ENCODE measurements around the gene NCAPH2.

Gene NCAPH2

DNA sequence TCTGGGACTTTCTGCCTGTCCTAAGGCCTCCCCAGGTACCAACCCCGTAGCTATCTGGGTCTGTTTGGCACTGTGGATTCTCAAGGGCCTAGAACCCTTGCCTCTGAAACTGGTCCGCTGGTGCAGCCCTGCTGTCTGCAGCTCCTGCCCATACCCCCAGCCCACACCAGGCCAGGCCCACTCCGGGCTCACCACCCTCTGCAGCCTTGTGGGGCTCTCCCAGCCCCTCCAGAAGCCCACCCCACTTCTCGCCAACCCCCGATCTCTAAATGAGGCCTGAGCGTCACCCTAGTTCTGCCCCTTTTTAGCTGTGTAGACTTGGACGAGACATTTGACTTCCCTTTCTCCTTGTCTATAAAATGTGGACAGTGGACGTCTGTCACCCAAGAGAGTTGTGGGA, 42.4 kb downstream of the NCAPH2 start:
- DNase-seq, result no peak

DNA sequence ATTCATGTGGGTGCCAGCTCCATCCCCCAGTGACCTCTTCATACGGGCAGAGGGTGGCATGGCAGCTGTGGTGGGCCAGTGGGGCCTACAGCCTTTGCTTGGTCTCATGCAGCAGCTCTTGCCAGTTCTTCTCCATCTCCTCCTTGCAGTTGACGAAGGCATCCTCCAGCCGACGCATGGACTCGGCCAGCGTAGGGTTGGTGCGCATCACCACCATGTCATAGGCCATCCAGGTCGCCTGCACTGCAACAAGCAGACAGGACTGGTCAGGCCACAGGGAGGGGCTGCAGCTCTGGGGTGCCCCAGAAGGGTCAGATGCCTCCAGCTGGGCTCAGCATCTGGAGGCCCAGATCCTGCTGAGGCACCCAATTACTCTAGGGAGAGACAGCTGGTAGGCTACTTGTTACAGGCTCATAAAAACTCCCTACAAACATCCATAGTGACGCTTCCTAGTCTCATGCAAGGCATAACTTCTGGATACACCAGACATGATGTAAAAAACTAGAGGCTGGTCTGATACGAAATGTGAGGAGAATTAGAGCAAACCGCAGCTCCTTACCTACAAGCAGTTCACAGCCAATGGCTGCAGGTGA, 43.2 kb downstream of the NCAPH2 start:
- no peak for DNase-seq

DNA sequence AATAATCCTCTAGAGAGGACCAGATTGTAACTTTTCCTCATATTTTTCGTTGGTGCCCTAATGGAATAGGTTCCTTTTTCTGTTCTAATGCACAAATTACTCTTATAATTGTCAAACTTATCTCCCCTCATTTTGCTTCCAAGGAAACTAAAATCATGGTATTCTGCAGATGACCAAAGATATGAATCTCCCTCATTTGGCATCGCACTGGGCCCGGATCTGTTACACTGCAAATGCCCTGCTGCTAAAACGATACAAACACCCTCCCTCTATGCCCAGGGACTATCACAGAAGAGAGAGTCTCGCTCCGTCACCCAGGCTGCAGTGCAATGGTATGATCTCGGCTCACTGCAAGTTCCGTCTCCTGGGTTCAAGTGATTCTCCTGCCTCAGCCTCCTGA, 45.3 kb downstream of the NCAPH2 start:
- DNase-seq, result no peak

DNA sequence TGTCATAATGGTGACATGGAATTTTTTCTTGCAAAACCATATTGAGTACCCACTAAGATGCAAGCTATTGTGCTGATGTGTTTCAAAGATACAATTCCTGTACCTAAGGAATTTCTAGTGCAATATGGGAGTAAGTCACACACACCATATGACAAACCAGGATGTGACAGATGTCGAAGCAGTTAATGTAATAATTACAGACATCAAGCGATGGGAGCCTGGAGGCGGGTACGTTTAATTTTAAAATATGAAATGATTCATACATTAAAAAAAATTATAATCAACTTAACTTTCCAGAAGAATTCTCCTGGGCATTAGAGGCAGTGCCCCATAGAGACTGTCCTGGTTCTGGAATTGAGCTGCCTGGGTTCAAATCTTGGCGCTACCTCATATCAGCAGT, 48.7 kb downstream of the NCAPH2 start:
- DNase-seq, result no peak

DNA sequence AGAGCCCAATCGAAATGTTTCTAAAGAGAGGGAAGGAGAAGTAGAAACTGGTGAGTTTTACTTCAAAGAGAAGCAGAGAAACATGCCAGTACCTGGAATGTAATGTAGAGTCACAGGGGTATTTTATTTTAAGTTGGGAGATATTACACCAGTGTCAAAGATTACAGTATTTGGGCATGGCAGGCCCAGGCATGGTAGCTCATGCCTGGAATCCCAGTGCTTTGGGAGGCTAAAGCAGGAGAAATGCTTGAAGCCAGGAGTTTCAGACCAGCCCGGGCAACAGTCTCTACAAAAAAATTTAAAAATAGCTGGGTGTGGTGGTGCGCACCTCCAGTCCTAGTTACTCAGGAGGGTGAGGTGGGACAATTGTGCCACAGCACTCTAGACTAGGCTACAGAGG, 52.0 kb downstream of the NCAPH2 start:
- DNase-seq, result no peak

DNA sequence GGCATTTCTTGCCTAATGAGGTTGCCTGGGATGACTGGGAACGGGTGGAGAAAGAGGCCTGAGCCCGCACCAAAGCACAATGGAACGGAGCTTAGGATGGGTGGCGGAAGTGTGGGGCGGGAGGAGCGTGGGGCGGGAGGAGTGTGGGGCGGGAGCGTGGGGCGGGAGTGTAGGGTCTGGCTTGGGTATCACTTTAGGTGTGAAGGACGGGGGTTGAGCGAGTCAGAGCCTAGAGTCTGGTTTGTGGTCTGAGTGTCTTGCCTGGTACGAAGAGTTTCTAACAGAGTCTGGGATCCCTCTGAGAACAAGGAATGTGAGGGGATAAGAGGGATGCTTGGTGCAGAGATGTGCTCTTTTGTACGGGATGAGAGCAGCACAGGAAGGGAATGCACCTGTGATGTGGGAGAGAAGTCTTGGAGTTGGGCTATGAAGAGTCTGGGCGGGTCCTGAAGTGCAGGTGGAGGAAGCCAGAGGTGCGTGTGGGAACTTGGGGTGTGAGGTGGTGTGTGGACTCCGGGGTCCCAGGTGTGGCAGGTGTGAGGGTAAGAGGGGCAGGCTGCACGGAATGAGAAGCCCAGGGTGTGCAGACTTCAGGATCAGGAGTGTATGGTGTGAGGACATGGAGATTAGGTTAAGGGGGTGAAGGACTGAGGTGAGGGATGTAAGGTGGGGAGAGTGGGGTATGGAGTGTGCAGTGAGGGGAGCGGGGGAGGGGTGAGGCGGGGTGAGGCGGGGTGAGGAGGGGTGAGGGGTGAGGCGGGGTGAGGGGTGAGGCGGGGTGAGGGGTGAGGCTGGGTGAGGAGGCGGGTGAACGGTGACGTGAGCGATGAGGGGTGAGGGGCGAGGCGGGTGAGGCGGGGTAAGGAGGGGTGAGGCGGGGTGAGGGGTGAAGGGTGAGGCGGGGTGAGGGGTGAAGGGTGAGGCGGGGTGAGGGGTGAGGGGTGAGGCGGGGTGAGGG, 53.7 kb downstream of the NCAPH2 start:
- no peak for DNase-seq

DNA sequence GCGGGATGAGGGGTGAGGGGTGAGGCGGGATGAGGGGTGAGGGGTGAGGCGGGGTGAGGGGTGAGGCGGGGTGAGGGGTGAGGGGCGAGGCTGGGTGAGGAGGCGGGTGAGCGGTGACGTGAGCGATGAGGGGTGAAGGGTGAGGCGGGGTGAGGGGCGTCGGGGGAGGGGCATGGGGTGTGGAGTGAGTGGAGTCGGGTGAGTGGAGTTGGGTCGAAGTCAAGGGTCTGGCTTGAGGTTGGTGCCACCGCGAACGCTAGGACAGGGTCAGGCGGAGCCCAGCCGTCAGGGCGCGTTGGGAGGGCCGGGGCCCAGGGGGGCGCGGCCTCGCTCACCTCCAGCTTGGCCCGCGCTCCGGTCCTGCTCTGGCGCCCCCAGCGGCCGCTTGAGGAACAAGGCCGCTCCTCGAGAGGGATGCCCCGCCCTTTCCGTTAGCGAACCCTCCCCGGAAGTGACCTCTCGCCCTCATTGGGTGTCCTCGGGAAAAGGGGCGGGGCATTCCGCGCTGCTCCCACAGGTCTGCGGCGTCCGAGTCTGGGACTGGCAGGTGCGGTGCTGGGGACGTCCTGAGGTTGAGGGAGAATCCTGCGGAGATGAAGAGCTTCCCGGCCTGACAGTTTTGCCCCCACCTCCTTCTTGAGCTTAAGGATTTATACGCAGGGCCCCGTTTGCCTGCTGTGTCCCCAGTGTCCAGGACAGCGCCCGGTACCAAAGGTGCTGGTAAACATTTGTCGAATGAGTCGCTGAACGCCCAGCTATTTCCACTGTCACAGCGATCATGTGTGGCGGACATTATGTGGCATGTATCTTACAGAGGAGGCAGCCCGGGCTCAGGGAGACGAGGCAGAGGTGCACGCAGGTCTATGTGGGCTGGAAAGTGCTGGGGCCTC, 54.7 kb downstream of the NCAPH2 start, which contains the start of gene SYCE3:
SYCE3 (minus strand) TSS at position 397 of the 890 bp plus-strand sequence. CDS start 6,514 bp downstream, outside the sequence.
- DNase-seq, result peak; percentile 99

DNA sequence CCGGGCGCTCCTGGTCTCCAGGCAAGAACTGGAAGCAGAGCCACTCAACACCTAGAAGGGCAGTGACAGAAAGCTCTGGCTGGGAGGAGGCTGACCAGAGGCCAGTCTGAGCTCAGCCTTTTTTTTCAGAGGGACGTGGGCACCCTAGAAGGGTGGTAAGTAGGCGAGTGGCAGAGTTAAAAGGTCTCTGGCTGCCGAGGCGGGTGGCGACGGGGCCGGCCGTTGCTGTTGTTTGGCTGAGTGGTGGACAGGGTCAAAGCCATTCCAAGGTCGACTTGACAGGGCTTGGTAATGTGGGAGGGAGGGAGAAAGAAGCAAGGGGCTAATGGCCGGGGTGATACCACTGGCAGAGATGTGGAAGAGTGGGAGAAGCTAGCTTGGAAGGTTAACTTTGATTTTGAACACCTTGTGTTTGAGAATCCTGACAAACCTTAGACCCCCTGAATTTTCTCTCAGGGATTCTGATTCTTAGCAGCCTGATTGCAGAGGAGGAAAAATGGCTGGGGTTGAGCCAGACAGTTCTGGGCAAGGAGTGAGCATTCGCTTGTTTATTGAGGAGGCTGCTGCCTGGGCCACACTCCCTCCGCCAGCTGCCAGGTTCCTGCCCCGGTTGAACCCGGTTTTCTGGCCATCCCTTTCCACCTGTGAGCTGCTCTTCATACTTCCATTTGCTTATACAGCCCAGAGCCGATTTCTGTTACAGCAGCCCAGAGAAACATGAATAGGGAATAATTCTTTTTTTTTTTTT, 55.6 kb downstream of the NCAPH2 start:
- DNase-seq, result no peak

DNA sequence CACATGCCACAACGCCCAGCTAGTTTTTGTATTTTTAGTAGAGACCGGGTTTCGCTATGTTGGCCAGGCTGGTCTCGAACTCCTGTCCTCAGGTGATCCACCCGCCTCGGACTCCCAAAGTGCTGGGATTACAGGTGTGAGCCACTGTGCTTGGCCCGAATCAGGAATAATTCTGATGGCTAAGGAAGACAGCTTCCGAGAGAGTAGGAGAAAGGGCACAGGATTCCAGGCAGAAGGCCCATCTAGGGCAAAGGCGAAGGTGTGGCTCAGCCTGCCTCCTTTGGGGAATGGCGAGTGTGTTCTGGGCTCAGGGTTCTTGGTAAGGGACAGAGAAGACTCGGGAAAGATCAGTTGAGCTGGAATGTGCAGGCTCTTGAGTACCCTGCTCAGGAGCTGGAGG, 56.3 kb downstream of the NCAPH2 start:
- no peak for DNase-seq

DNA sequence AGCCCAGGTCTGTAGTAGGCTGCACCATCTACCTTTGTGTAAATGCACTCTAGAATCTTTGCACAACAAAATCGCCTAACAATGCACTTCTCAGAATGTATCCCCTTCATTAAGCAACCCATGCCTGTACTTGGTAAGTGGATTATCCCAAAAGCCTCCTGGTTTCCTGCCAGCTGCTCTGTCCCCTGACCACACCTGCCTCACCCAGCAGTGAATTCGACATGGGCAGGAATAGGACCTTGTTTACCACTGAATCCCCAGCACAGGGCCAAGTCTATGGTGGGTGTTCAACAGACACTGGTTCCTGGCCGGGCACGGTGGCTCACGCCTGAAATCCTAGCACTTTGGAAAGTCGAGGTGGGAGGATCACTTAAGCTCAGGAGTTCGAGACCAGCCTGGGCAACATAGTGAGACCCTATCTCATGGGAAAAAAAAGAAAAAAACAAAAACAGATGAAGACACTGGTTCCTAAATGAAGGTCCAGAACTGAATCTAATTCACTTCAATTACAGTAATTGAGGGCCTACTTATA, 59.8 kb downstream of the NCAPH2 start:
- DNase-seq, result no peak

DNA sequence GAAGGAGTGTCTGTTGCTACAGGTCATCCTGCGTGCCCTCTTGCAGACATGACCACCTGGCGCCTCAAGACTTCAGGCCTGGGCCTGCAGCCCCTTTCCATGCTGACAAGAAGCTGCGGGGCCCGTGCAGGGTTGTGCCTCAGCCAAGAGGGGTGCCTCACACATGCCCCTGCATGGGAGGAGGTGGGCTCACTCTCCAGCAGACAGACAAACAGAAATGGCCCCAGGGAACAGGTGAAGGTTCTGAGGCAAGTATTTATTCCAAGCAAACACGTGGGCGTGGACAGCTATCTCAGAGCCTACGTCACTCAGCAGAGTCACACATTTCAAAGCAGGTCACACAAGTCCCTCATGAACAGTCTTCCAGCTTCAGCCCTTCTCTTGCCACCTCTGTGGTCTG, 60.6 kb downstream of the NCAPH2 start:
- no peak for DNase-seq

DNA sequence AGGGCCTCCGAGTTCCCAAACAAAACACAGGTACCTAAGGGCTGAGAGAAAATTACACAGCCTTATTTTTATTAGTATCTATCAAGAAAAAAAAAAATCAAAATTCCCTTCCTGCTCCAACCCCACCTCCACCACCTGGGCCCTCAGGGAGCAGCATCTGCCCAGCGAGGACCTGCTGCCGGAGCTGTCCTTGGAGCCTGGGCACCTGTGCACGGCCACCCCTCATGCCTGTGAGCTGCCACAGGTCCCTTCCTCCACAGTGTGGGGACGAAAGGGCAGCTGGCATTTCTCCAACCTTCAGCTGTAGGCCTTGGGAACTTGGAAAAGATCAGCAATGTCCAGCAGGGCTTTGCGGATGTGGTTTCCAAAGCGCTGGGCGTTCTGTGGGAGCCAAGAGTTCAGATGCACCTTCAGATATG, 61.0 kb downstream of the NCAPH2 start:
- no peak for DNase-seq

DNA sequence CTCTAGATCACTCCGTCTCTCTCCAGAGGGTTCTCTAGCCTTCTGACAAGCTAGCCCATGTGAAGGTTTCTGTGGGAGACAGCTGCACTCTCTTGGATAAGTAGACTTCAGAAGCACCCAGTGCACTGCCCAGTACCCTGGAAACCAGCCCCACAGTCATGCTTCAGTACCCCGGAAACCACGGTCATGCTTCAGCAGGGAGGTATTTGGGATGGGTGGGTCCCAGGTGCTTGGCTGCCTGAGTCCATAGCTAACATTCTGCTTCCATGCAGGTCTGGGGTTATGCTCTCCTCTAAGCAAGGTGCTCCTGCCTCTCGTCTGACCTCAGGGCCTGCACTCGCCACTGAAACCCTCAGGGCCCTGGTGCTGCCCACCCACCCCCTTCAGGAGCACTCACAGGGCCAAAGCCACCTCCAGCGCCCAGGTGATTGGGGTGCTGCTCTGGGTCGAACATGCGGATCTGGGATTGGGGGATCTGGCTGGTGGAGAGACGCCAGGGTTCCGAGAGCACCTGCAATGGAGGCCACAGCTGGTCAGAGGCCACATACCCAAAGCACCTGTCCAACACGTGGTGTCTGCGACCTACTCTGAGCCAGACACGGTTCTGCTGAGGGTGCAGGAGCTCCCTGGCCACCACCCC, 62.0 kb downstream of the NCAPH2 start:
- no peak for DNase-seq

DNA sequence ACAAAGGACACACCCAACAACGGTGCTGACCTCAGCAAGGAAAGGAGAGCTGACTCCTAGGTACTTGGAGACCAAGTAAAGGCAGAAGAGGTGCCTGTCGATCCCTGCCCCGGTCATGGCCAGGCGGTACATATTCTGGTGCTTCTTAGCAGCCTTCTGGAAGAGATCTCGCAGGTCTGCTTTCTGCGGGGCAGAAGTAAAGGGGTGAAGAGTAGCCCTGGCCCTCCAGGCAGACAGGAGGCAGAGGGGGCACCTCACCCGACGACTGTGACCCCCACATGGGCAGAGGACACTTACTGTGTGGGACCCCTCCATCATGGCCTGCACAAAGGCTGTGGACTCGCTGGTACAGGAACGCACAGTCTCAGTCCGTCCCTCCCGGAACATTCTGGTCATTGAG, 62.8 kb downstream of the NCAPH2 start:
- no peak for DNase-seq

DNA sequence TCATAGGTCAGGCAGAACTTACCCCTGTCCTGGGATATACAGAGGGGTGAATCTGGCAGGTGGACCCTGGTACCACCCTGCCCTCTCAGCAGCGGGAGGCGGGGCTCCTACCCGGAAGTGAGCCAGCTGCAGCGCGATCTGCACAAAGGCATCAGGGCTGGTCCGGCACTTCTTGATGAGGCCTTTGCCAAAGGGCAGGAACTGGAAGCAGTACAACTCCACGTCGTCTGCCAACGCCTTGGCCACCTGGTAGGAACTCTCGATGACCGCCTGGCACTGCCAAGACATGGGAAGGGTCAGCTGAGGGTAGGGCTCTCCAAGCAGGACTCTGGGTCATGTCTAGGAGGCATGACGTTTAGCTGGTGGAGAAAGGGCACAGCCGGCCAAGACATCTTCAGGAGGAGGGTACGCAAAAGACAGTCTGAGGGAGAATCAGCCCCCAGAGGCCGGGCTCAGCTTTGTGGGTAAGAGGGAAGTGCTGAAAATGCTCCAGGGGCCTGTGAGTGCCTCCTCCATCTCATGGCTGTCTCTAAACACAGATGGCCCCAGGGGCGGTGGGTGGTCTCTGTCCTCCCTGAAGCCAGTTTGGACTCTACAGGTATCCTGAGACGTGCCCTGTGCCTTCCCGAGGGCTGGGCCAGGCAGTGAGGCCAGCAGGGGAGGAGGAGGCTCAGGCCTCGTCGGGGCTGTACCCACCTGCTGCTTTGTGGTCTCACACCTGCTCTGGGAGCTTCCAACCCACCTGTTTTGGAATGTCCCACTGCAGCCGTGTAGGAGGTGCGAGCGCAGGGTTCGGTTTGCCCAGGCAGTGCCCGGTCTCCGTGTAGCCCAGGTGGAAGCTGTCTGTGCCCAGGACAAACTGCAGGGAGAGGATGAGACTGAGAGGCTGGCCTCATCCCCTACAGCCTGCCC, 63.5 kb downstream of the NCAPH2 start:
- DNase-seq, result no peak

DNA sequence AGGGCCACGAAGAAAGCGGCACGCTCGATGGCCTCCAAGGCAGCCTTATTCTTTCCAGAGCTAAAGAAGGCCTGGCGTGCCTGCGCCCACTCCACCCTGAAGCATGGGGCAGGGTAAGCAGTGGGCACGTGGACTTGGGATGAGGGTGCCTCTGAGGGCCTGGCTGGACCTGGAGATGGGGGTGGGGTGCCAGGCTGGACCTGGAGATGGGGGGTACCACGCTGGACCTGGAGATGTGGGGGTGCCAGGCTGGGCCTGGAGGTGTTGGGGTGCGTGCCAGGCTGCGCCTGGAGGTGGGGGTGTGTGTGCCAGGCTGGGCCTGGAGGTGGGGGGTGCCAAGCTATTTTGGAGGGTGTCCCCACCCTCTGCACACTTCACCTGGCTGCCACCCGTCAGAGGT, 64.9 kb downstream of the NCAPH2 start:
- DNase-seq, result no peak

DNA sequence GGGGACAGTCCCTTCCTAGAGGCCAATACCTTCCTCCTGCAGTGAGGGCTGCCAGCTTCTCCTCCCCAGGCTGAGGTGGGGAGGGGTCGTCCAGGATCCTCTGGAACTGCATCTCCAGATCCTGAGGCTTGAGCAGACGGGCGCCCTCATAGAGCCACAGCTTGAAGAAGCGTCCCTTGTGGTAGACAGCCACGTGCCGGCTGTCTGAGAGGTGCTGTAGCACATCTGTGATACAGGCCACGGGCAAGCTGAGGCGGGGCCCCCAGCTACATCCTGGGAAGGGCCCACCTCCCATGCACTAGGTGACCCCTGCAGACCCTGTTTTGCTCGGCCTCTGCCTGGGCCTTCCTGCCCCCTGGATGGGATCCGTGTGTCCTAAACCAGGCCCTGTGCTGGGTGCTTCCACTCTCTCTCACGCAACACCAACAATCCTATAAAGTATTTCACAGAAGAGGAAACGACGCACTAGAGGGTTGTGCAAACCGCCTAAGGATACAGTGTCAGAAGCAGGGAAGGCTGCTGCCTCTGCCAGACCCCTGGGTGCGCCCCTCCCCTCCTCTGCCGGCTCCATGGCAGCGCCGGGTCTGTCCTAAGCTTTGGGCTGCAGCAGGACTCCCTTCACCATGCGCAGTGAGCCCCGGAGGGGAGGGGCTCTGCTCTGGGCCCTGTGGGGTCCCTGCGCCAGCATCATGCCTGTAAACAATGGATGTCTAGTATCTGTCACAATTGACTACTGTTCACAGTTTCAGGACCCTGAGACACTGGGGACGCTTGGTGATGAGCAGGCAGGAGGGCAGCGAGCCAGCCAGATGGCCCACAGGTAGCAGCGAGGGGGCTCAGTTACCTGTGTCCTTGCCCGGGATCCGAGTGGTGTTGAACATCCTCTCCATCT, 65.7 kb downstream of the NCAPH2 start:
- DNase-seq, result no peak

DNA sequence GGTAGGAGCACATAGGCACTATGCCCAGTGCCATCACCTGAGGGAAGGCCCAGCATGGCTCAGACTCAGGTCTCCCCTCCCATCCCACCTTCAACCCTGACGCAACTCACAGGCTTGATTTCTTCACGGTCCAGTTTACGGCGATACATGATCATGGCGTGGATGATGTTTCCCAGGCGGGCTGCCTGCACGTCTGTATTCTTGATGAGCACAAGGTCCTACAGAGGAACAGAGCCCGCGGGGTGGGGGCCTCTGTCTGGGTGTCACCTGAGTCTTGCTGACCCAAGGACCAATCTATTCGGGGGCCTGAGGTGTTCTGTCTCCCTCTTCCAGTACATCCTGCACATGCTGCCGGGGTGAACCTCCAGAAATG, 66.3 kb downstream of the NCAPH2 start:
- DNase-seq, result no peak

Data from stimulated activated CD4-positive, alpha-beta T cell treated with anti-CD3 and anti-CD28 coated beads, Interleukin-2, amount 100 ng/mL, for 48 hours (primary cell).